ENCODE results near the gene ZNF587B. TPM values are rescaled to one million over a fixed set of nuclear protein-coding genes. Genes with fewer than 3 reads are reported as not detected.
"Not testable (repeated sequence)": the region's sequence is repeated elsewhere in the genome, so short reads cannot be mapped to it uniquely, and the experiment has no call there.

The ZNF587B gene
- total RNA-seq, 1 donor, result 24.2 TPM

DNA sequence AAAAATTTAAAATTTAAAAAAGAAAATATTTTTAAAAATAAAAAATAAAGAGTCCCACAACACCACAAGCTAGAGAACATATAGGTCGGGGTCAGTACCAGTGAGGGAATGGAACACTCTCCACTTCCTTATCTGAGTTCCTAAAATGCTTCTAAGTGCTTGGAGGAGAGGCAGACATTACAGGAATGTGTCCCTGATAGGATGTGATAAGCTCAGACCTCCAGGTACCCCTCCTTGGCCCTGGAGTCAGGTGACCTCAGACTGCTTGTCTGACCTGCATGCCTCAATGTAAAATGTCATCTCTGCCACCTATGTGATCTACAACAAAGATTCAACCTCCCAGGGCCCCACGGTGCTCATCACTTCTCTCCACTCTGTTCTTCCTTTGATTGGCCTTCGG, 55.9 kb downstream of the ZNF587B start:
- Histone ChIP-seq H3K9me3 (ENCODE audit: low read depth, low read length) (no peaks in the 10 kb centered on the region), H3K4me3 (ENCODE audit: insufficient read depth, low read length) (no peak overlapping the region), H3K4me2 (ENCODE audit: insufficient read depth, low read length) (no peak overlapping the region), H2AFZ (ENCODE audit: low read length) (no peak overlapping the region), H3K79me2 (ENCODE audit: insufficient read depth, low read length) (peaks cover 27% of the 10 kb centered on the region), H3K27me3 (ENCODE audit: insufficient read depth, low read length) (no peaks in the 10 kb centered on the region), H4K20me1 (ENCODE audit: insufficient read depth, low read length) (no peaks in the 10 kb centered on the region), H3K4me1 (ENCODE audit: insufficient read depth, low read length) (no peaks in the 10 kb centered on the region), H3K27ac (ENCODE audit: low read depth, low read length) (no peak overlapping the region), H3K36me3 (ENCODE audit: insufficient read depth, low read length) (peaks cover 4% of the 10 kb centered on the region)
- DNase-seq (ENCODE audit: insufficient read length, low spot score, missing footprints), result no peak
- TF ChIP-seq, protein P1, sequence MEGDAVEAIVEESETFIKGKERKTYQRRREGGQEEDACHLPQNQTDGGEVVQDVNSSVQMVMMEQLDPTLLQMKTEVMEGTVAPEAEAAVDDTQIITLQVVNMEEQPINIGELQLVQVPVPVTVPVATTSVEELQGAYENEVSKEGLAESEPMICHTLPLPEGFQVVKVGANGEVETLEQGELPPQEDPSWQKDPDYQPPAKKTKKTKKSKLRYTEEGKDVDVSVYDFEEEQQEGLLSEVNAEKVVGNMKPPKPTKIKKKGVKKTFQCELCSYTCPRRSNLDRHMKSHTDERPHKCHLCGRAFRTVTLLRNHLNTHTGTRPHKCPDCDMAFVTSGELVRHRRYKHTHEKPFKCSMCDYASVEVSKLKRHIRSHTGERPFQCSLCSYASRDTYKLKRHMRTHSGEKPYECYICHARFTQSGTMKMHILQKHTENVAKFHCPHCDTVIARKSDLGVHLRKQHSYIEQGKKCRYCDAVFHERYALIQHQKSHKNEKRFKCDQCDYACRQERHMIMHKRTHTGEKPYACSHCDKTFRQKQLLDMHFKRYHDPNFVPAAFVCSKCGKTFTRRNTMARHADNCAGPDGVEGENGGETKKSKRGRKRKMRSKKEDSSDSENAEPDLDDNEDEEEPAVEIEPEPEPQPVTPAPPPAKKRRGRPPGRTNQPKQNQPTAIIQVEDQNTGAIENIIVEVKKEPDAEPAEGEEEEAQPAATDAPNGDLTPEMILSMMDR (IDR thresholded peaks at IDR 0.05; ENCODE audit: extremely low read depth, low read depth, low read length), result no peak

- Histone ChIP-seq H3K4me1 (ENCODE audit: insufficient read depth, low read length) (no peaks in the 10 kb centered on the region), H3K4me2 (ENCODE audit: insufficient read depth, low read length) (peak overlapping the region; percentile 84), H3K27me3 (ENCODE audit: insufficient read depth, low read length) (no peaks in the 10 kb centered on the region), H4K20me1 (ENCODE audit: insufficient read depth, low read length) (no peaks in the 10 kb centered on the region), H3K27ac (ENCODE audit: low read depth, low read length) (no peak overlapping the region), H3K79me2 (ENCODE audit: insufficient read depth, low read length) (peaks cover 27% of the 10 kb centered on the region), H3K36me3 (ENCODE audit: insufficient read depth, low read length) (peaks cover 4% of the 10 kb centered on the region), H2AFZ (ENCODE audit: low read length) (no peak overlapping the region), H3K4me3 (ENCODE audit: insufficient read depth, low read length) (no peak overlapping the region), H3K9me3 (ENCODE audit: low read depth, low read length) (no peaks in the 10 kb centered on the region)
- TF ChIP-seq, protein P1 (IDR thresholded peaks at IDR 0.05; ENCODE audit: extremely low read depth, low read depth, low read length), result no peak
- no peak for DNase-seq (ENCODE audit: insufficient read length, low spot score, missing footprints)
Measured at GRCh38 chr19:57887195-57887941, 57.3 kb downstream of the ZNF587B start.

- peak overlapping the region; percentile 85 for H3K4me3 ChIP-seq (ENCODE audit: insufficient read depth, low read length)
- no peaks in the 10 kb centered on the region for H4K20me1 ChIP-seq (ENCODE audit: insufficient read depth, low read length)
- H3K4me1 ChIP-seq (ENCODE audit: insufficient read depth, low read length), result no peaks in the 10 kb centered on the region
- H3K36me3 ChIP-seq (ENCODE audit: insufficient read depth, low read length), result peaks cover 4% of the 10 kb centered on the region
- H3K27me3 ChIP-seq (ENCODE audit: insufficient read depth, low read length), result no peaks in the 10 kb centered on the region
- H3K4me2 ChIP-seq (ENCODE audit: insufficient read depth, low read length), result peak overlapping the region; percentile 84
- TF ChIP-seq, protein P1 (IDR thresholded peaks at IDR 0.05; ENCODE audit: extremely low read depth, low read depth, low read length), result no peak
- no peak for DNase-seq (ENCODE audit: insufficient read length, low spot score, missing footprints)
- peak overlapping the region; percentile 98 for H2AFZ ChIP-seq (ENCODE audit: low read length)
- H3K79me2 ChIP-seq (ENCODE audit: insufficient read depth, low read length), result peaks cover 27% of the 10 kb centered on the region
- H3K27ac ChIP-seq (ENCODE audit: low read depth, low read length), result no peak overlapping the region
- H3K9me3 ChIP-seq (ENCODE audit: low read depth, low read length), result no peaks in the 10 kb centered on the region
Measured at GRCh38 chr19:57888107-57888559, 58.0 kb downstream of the ZNF587B start.

DNA sequence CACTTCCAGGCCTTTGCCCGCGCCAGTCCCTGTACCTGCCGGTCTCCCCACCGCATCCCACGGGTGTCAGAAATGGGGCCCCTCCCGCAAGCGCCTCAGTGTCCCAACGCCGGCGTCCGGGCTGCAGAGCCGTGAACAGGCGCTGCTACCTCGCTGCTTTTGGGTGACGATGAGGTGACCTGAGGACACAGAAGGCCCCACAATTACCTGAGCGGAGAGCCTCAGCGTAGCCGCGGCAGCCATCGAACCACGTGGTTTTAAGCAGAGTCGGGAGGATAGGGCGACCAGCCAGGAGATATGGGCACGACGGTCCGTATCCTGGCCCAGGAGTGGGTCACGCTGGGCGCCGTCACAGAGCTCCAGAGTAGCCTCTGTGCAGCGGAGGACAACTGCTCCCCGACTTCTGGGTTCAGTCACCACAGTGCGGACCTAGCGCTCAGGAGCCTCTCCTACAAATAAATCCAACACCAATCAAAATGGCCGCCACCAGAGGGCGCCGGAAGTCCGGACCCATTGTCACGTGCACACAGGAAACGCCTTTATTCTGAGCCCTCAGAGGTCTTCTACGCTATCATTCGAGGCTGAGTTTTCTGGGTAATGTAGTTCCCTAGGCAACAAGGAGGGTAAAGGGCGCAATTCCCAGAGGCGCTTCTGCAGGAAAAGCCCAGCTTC, 58.6 kb downstream of the ZNF587B start, which contains the start of gene ZNF814:
TSS of gene ZNF814 (minus strand) at position 478 of the 672 bp plus-strand sequence. CDS start at position 243, 235 bp downstream.
- DNase-seq (ENCODE audit: insufficient read length, low spot score, missing footprints), result peak; percentile 86
- no peaks in the 10 kb centered on the region for H3K4me1 ChIP-seq (ENCODE audit: insufficient read depth, low read length)
- peak within 1 kb of the TSS; percentile 85 for H3K4me3 ChIP-seq (ENCODE audit: insufficient read depth, low read length)
- H3K9me3 ChIP-seq (ENCODE audit: low read depth, low read length), result no peaks in the 10 kb centered on the region
- H3K4me2 ChIP-seq (ENCODE audit: insufficient read depth, low read length), result peak within 1 kb of the TSS; percentile 84
- peak within 1 kb of the TSS; percentile 98 for H2AFZ ChIP-seq (ENCODE audit: low read length)
- H3K27me3 ChIP-seq (ENCODE audit: insufficient read depth, low read length), result no peaks in the 10 kb centered on the region
- TF ChIP-seq, protein P1 (IDR thresholded peaks at IDR 0.05; ENCODE audit: extremely low read depth, low read depth, low read length), result peak; percentile 28
- H3K27ac ChIP-seq (ENCODE audit: low read depth, low read length), result no peak within 1 kb of the TSS
- H3K36me3 ChIP-seq (ENCODE audit: insufficient read depth, low read length), result peaks cover 4% of the 10 kb centered on the region
- H3K79me2 ChIP-seq (ENCODE audit: insufficient read depth, low read length), result peaks cover 27% of the 10 kb centered on the region
- no peaks in the 10 kb centered on the region for H4K20me1 ChIP-seq (ENCODE audit: insufficient read depth, low read length)

GRCh38 chr19:57890706-57891105, 60.6 kb downstream of the ZNF587B start:
- DNase-seq (ENCODE audit: insufficient read length, low spot score, missing footprints), result not testable (repeated sequence)

More at GRCh38 chr19:57890706-57891105, 60.6 kb downstream of the ZNF587B start:
- H3K79me2 ChIP-seq (ENCODE audit: insufficient read depth, low read length), result peaks cover 16% of the 10 kb centered on the region
- H3K27me3 ChIP-seq (ENCODE audit: insufficient read depth, low read length); H2AFZ ChIP-seq (ENCODE audit: low read length); H3K4me1 ChIP-seq (ENCODE audit: insufficient read depth, low read length); H3K4me3 ChIP-seq (ENCODE audit: insufficient read depth, low read length); H3K4me2 ChIP-seq (ENCODE audit: insufficient read depth, low read length); H3K9me3 ChIP-seq (ENCODE audit: low read depth, low read length); H3K27ac ChIP-seq (ENCODE audit: low read depth, low read length); H3K36me3 ChIP-seq (ENCODE audit: insufficient read depth, low read length); H4K20me1 ChIP-seq (ENCODE audit: insufficient read depth, low read length): not testable (repeated sequence)

All from osteoblast (primary cell).